ENCODE data around the gene SELPLG.

DNA sequence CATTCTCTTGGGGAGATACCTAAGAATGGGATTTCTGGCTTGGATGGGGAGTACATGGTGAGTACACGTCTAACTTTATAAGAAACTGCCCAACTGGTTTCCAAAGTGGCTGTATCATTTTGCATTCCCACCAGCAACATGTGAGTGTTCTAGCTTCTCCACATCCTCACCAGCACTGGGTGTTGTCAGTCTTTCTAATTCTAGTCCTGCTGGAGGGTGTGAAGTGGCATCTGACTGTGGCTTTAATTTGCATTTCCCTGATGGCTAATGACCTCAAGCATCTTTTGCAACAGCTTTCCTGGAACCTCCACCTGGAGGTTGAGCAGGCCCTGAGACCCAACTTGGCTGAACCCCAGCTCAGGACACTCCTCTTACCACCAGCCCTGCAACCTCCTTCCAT, 17.8 kb downstream of the SELPLG start:
- TF ChIP-seq EZH2 (IDR thresholded peaks at IDR 0.05) (no peak), POLR2AphosphoS5 (IDR thresholded peaks at IDR 0.05; ENCODE audit: borderline replicate concordance, low read depth, low read length) (no peak), FOXP2 (optimal IDR thresholded peaks at IDR 0.05; ENCODE audit: control extremely low read depth, extremely low read length, insufficient read depth) (no peak)

Measured in SK-N-MC (cell line).